Omental fat pad (tissue), 4 donors: ENCODE results near the gene TNRC6B. TPM values are rescaled to one million over a fixed set of nuclear protein-coding genes. Genes with fewer than 3 reads are reported as not detected.
A peak's percentile ranks its signal among the peaks of the same experiment; 100 is the strongest.

Source experiments
- ATAC-seq: fragments of 150-250 bp; one replicate; pipeline ENCODE4 v1.9.1; 2016; ENCODE audit warnings: mild to moderate bottlenecking, moderate library complexity; ENCODE audit not compliant: low FRiP score
- DNase-seq: peaks from one replicate; pipeline ENCODE4 v3.0.0-alpha.2; 2019; ENCODE audit warnings: low spot score
- CTCF ChIP-seq, 3 donors: fragments of 450-650 bp; IDR thresholded peaks; one replicate each; pipeline ENCODE4 v1.5.1; 2016 to 2017; ENCODE audit warnings: antibody characterized with exemption in 3 of 3, mild to moderate bottlenecking in 3 of 3, moderate library complexity in 2 of 3
- total RNA-seq, 4 donors: library from RNA; depleted of rRNA; stranded (reverse); fragments of >200 nt; gene quantifications; one replicate each; pipeline ENCODE4 v1.1.0, GENCODE V29; 2016

TNRC6B gene
- 10 to 100 TPM; 17.2 to 57.8 (median 31.9) TPM for total RNA-seq

GRCh38 chr22:40177738-40178416, at the start of gene TNRC6B:
Gene TNRC6B (plus strand): TSS chr22:40177925. CDS start chr22:40178136, 211 bp downstream.
- DNase-seq, result peak; percentile 48
- no peak for TF ChIP-seq CTCF (IDR thresholded peaks at IDR 0.05)
- ATAC-seq, result peak; percentile 89

GRCh38 chr22:40128989-40129388, 48.7 kb upstream of the TNRC6B start:
- DNase-seq, result no peak
- no peak for ATAC-seq
- TF ChIP-seq CTCF (IDR thresholded peaks at IDR 0.05), result no peak

- no peak for ATAC-seq
- DNase-seq, result no peak
These were observed 40.6 kb upstream of the TNRC6B start for GRCh38 chr22:40137132-40137531.

GRCh38 chr22:40138866-40139265, 38.9 kb upstream of the TNRC6B start:
- DNase-seq (no peak), ATAC-seq (no peak)
- TF ChIP-seq CTCF (IDR thresholded peaks at IDR 0.05), result no peak

More at GRCh38 chr22:40137132-40137531, 40.6 kb upstream of the TNRC6B start:
- no peak for TF ChIP-seq CTCF (IDR thresholded peaks at IDR 0.05)

GRCh38 chr22:40147388-40148176, 30.1 kb upstream of the TNRC6B start:
- DNase-seq (no peak), ATAC-seq (no peak)
- TF ChIP-seq CTCF (IDR thresholded peaks at IDR 0.05), result no peak

- no peak for DNase-seq
- TF ChIP-seq CTCF (IDR thresholded peaks at IDR 0.05), result no peak
- no peak for ATAC-seq
These were observed 24.5 kb upstream of the TNRC6B start for GRCh38 chr22:40153192-40153591.
